WTC11 (cell line): ENCODE measurements around the gene KLHL12. TPM values are rescaled to one million over a fixed set of nuclear protein-coding genes. Genes with fewer than 3 reads are reported as not detected.

Experiments
- ATAC-seq: fragments of 200-7000 bp; cut with Tn5 transposase; 2 replicates; pipeline ENCODE4 v1.10.0; 2021; ENCODE audit warnings: mild to moderate bottlenecking, moderate library complexity
- CTCF ChIA-PET: fragments of 300-600 bp; sonication (Branson Sonifier 250); formaldehyde crosslinking; loops from one replicate; lab custom pipeline; 2021; ENCODE audit warnings: antibody characterized with exemption; lab: Charles Lee
- POLR2A ChIA-PET: fragments of 350-600 bp; sonication (Branson Sonifier 250); formaldehyde crosslinking; loops from one replicate; lab custom pipeline; 2021; ENCODE audit warnings: antibody characterized with exemption; lab: Charles Lee
- DNase-seq: peaks from one replicate; pipeline ENCODE4 v3.0.0; 2021; ENCODE audit warnings: low spot score
- H3K27ac Mint-ChIP-seq: 2 replicates; pipeline ENCODE4 v1.8.0; 2021; ENCODE audit warnings: mixed read lengths
- H3K27me3 Mint-ChIP-seq: 2 replicates; pipeline ENCODE4 v1.8.0; 2021; ENCODE audit warnings: low read depth, mild to moderate bottlenecking, moderate library complexity, mixed read lengths
- H3K36me3 Mint-ChIP-seq: 2 replicates; pipeline ENCODE4 v1.8.0; 2021; ENCODE audit warnings: mixed read lengths
- H3K4me1 Mint-ChIP-seq: 2 replicates; pipeline ENCODE4 v1.8.0; 2022; ENCODE audit warnings: mixed read lengths
- H3K4me3 Mint-ChIP-seq: 2 replicates; pipeline ENCODE4 v1.8.0; 2021; ENCODE audit warnings: mild to moderate bottlenecking, moderate library complexity, mixed read lengths
- H3K9me3 Mint-ChIP-seq: 2 replicates; pipeline ENCODE4 v1.8.0; 2021; ENCODE audit warnings: mixed read lengths
- FOXJ3 ChIP-seq: sonication (generic); formaldehyde crosslinking; IDR thresholded peaks from 2 replicates; pipeline ENCODE4 v1.9.0; 2021; ENCODE audit warnings: missing genetic modification reagents, mild to moderate bottlenecking, borderline replicate concordance
- HMGA2 ChIP-seq: fragments of 250-450 bp; sonication (Bioruptor Pico); IDR thresholded peaks from 2 replicates; pipeline ENCODE4 v1.4.0; 2021; ENCODE audit warnings: mild to moderate bottlenecking, moderate library complexity
- KAT7 ChIP-seq: sonication (generic); formaldehyde crosslinking; IDR thresholded peaks from 2 replicates; pipeline ENCODE4 v1.8.1; 2023; ENCODE audit warnings: missing genetic modification reagents, mild to moderate bottlenecking, borderline replicate concordance
- MYBL2 ChIP-seq: sonication (generic); formaldehyde crosslinking; IDR thresholded peaks from 2 replicates; pipeline ENCODE4 v1.8.1; 2023; ENCODE audit warnings: mild to moderate bottlenecking, moderate library complexity, missing genetic modification reagents
- NR3C1 ChIP-seq: sonication (generic); formaldehyde crosslinking; conservative IDR thresholded peaks from 2 replicates; pipeline ENCODE4 v1.8.1; 2023; ENCODE audit warnings: low read depth, mild to moderate bottlenecking, missing genetic modification reagents
- SMAD3 ChIP-seq: sonication (generic); formaldehyde crosslinking; IDR thresholded peaks from 2 replicates; pipeline ENCODE4 v1.8.0; 2022; ENCODE audit warnings: missing genetic modification reagents, mild to moderate bottlenecking, borderline replicate concordance
- TEAD4 ChIP-seq: sonication (generic); formaldehyde crosslinking; IDR thresholded peaks from 2 replicates; pipeline ENCODE4 v1.8.0; 2022; ENCODE audit warnings: mild to moderate bottlenecking, missing genetic modification reagents
- ZNF671 ChIP-seq: fragments of 250-450 bp; sonication (Bioruptor Pico); IDR thresholded peaks from 2 replicates; pipeline ENCODE4 v1.8.0; 2021; ENCODE audit warnings: mild to moderate bottlenecking
- total RNA-seq: library from RNA; stranded (reverse); gene quantifications from 3 replicates; pipeline ENCODE4 v1.2.3, GENCODE V29; 2021
- TF ChIP-seq, protein P1 (sequence below): sonication (generic); formaldehyde crosslinking; IDR thresholded peaks from 2 replicates; pipeline ENCODE4 v1.8.0; 2022; ENCODE audit warnings: mild to moderate bottlenecking, missing genetic modification reagents
- TF ChIP-seq, protein P2 (sequence below): sonication (generic); formaldehyde crosslinking; IDR thresholded peaks from 2 replicates; pipeline ENCODE4 v1.8.1; 2023; ENCODE audit warnings: mild to moderate bottlenecking, missing genetic modification reagents, moderate library complexity
- TF ChIP-seq, protein P3 (sequence below): sonication (generic); formaldehyde crosslinking; IDR thresholded peaks from 2 replicates; pipeline ENCODE4 v1.8.0; 2023; ENCODE audit warnings: missing genetic modification reagents, mild to moderate bottlenecking, borderline replicate concordance
- TF ChIP-seq, protein P4 (sequence below): sonication (generic); formaldehyde crosslinking; conservative IDR thresholded peaks from 2 replicates; pipeline ENCODE4 v1.8.1; 2022; ENCODE audit warnings: mild to moderate bottlenecking, missing genetic modification reagents
- TF ChIP-seq, protein P5 (sequence below): fragments of 250-450 bp; sonication (Bioruptor Pico); IDR thresholded peaks from 2 replicates; pipeline ENCODE4 v1.9.0; 2021; ENCODE audit warnings: mild to moderate bottlenecking, borderline replicate concordance

The KLHL12 gene
- total RNA-seq, 1 experiment from 2014 or later: 29.6 TPM

DNA sequence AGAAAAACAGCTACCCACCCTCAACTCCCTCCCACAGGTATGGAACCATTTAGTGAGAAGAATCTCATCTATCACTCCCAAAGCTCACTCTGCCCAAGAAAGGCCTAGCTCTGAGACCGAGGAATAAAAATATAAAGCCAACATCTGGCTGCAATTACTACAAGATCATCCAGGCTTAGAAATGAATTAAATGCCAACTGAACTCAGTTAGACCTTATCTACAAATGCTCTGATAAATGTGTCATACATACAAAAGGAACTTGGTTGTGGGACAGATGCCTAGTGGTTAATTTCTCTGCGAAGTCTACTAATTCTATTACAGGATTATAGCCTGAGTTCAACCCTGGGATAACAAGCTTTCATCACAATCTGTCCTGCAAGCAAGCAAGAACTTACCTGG lies 24.4 kb upstream of the KLHL12 start:
- POLR2A ChIA-PET: interaction anchor here (1.0 kb wide), 1 partner anchor 53 kb away, joined by 3 read pairs; no protein-coding TSS in a partner anchor
- CTCF ChIA-PET: no interaction called here
- Mint-ChIP-seq H3K4me3 (no peak overlapping the region), H3K27ac (no peak overlapping the region), H3K9me3 (no peaks in the 10 kb centered on the region), H3K36me3 (peaks cover 21% of the 10 kb centered on the region), H3K4me1 (peaks cover 4% of the 10 kb centered on the region), H3K27me3 (no peaks in the 10 kb centered on the region)
- ATAC-seq: no peak
- TF ChIP-seq TEAD4 (CRISPR knock-in tag) (no peak), FOXJ3 (CRISPR knock-in tag) (no peak)
- TF ChIP-seq, protein P1, sequence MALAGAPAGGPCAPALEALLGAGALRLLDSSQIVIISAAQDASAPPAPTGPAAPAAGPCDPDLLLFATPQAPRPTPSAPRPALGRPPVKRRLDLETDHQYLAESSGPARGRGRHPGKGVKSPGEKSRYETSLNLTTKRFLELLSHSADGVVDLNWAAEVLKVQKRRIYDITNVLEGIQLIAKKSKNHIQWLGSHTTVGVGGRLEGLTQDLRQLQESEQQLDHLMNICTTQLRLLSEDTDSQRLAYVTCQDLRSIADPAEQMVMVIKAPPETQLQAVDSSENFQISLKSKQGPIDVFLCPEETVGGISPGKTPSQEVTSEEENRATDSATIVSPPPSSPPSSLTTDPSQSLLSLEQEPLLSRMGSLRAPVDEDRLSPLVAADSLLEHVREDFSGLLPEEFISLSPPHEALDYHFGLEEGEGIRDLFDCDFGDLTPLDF (CRISPR knock-in tag): no peak
- DNase-seq: no peak

DNA sequence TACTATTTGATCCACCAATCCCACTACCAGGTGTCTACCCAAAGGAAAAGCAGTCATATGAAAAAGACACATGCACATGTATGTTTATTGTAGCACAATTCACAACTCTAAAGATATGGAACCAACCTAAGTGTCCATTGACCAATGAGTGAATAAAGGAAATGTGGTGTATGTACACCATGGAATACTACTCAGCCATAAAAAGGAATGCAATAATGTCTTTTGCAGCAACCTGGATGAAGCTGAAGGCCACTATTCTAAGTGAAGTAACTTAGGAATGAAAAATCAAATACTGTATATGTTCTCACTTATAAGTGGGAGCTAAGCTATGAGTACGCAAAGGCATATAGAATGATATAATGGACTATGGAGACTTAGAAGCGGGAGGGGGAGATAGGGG lies 18.4 kb upstream of the KLHL12 start:
- ATAC-seq: no peak
- ChIA-PET CTCF (no interaction called here), POLR2A (no interaction called here)
- no peak overlapping the region for H3K4me3 Mint-ChIP-seq
- TF ChIP-seq HMGA2 (no peak), KAT7 (CRISPR knock-in tag) (no peak), MYBL2 (no peak), ZNF671 (CRISPR knock-in tag) (no peak), SMAD3 (CRISPR knock-in tag) (no peak), NR3C1 (CRISPR knock-in tag) (no peak)
- TF ChIP-seq, protein P1 (CRISPR knock-in tag): no peak
- TF ChIP-seq, protein P2, sequence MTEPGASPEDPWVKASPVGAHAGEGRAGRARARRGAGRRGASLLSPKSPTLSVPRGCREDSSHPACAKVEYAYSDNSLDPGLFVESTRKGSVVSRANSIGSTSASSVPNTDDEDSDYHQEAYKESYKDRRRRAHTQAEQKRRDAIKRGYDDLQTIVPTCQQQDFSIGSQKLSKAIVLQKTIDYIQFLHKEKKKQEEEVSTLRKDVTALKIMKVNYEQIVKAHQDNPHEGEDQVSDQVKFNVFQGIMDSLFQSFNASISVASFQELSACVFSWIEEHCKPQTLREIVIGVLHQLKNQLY (CRISPR knock-in tag): no peak
- TF ChIP-seq, protein P3, sequence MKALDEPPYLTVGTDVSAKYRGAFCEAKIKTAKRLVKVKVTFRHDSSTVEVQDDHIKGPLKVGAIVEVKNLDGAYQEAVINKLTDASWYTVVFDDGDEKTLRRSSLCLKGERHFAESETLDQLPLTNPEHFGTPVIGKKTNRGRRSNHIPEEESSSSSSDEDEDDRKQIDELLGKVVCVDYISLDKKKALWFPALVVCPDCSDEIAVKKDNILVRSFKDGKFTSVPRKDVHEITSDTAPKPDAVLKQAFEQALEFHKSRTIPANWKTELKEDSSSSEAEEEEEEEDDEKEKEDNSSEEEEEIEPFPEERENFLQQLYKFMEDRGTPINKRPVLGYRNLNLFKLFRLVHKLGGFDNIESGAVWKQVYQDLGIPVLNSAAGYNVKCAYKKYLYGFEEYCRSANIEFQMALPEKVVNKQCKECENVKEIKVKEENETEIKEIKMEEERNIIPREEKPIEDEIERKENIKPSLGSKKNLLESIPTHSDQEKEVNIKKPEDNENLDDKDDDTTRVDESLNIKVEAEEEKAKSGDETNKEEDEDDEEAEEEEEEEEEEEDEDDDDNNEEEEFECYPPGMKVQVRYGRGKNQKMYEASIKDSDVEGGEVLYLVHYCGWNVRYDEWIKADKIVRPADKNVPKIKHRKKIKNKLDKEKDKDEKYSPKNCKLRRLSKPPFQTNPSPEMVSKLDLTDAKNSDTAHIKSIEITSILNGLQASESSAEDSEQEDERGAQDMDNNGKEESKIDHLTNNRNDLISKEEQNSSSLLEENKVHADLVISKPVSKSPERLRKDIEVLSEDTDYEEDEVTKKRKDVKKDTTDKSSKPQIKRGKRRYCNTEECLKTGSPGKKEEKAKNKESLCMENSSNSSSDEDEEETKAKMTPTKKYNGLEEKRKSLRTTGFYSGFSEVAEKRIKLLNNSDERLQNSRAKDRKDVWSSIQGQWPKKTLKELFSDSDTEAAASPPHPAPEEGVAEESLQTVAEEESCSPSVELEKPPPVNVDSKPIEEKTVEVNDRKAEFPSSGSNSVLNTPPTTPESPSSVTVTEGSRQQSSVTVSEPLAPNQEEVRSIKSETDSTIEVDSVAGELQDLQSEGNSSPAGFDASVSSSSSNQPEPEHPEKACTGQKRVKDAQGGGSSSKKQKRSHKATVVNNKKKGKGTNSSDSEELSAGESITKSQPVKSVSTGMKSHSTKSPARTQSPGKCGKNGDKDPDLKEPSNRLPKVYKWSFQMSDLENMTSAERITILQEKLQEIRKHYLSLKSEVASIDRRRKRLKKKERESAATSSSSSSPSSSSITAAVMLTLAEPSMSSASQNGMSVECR: no peak
- TF ChIP-seq, protein P4, sequence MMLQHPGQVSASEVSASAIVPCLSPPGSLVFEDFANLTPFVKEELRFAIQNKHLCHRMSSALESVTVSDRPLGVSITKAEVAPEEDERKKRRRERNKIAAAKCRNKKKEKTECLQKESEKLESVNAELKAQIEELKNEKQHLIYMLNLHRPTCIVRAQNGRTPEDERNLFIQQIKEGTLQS (CRISPR knock-in tag): no peak
- TF ChIP-seq, protein P5, sequence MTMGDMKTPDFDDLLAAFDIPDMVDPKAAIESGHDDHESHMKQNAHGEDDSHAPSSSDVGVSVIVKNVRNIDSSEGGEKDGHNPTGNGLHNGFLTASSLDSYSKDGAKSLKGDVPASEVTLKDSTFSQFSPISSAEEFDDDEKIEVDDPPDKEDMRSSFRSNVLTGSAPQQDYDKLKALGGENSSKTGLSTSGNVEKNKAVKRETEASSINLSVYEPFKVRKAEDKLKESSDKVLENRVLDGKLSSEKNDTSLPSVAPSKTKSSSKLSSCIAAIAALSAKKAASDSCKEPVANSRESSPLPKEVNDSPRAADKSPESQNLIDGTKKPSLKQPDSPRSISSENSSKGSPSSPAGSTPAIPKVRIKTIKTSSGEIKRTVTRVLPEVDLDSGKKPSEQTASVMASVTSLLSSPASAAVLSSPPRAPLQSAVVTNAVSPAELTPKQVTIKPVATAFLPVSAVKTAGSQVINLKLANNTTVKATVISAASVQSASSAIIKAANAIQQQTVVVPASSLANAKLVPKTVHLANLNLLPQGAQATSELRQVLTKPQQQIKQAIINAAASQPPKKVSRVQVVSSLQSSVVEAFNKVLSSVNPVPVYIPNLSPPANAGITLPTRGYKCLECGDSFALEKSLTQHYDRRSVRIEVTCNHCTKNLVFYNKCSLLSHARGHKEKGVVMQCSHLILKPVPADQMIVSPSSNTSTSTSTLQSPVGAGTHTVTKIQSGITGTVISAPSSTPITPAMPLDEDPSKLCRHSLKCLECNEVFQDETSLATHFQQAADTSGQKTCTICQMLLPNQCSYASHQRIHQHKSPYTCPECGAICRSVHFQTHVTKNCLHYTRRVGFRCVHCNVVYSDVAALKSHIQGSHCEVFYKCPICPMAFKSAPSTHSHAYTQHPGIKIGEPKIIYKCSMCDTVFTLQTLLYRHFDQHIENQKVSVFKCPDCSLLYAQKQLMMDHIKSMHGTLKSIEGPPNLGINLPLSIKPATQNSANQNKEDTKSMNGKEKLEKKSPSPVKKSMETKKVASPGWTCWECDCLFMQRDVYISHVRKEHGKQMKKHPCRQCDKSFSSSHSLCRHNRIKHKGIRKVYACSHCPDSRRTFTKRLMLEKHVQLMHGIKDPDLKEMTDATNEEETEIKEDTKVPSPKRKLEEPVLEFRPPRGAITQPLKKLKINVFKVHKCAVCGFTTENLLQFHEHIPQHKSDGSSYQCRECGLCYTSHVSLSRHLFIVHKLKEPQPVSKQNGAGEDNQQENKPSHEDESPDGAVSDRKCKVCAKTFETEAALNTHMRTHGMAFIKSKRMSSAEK (CRISPR knock-in tag): no peak
- no peak overlapping the region for H3K27ac Mint-ChIP-seq
- no peaks in the 10 kb centered on the region for H3K27me3 Mint-ChIP-seq
- H3K4me1 Mint-ChIP-seq: no peaks in the 10 kb centered on the region
- no peaks in the 10 kb centered on the region for H3K9me3 Mint-ChIP-seq
- DNase-seq: no peak
- peaks cover 67% of the 10 kb centered on the region for H3K36me3 Mint-ChIP-seq
